OCI-LY1 (cell line): Measurements from ENCODE around the gene RASGEF1C.

Source experiments
- CTCF ChIP-seq: fragments of 200-600 bp; sonication (generic), shearing (Covaris generic); IDR thresholded peaks from 2 replicates; pipeline ENCODE4 v1.5.1; 2017; ENCODE audit warnings: mild to moderate bottlenecking, antibody characterized with exemption, low read length, moderate library complexity, mixed read lengths
- EZH2 ChIP-seq: fragments of 200-600 bp; sonication (generic), shearing (Covaris generic); IDR thresholded peaks from 2 replicates; pipeline ENCODE4 v1.8.0; 2017; ENCODE audit warnings: borderline replicate concordance, mixed run types, mild to moderate bottlenecking, antibody characterized with exemption, low read length, moderate library complexity, mixed read lengths

- no peak for TF ChIP-seq CTCF
- no peak for TF ChIP-seq EZH2
These were observed 15.1 kb downstream of the RASGEF1C start for GRCh38 chr5:180193749-180194375.
